Smooth muscle cell (in vitro differentiated cells): ENCODE data around the gene TRAPPC10. TPM values are rescaled to one million over a fixed set of nuclear protein-coding genes. Genes with fewer than 3 reads are reported as not detected.

Experiments used
- DNase-seq: peaks from one replicate; lab custom pipeline; 2025; ENCODE audit not compliant: unreplicated experiment; lab: John Stamatoyannopoulos, UW
- H2AFZ ChIP-seq: fragments of 200-600 bp; sonication (generic); 2 replicates; pipeline ENCODE4 v1.6.0; 2016; ENCODE audit warnings: antibody characterized with exemption, low read depth, mild to moderate bottlenecking
- H3F3A ChIP-seq: fragments of 200-600 bp; sonication (generic); 2 replicates; pipeline ENCODE4 v1.6.0; 2017; ENCODE audit warnings: antibody characterized with exemption, low read depth
- H3K27ac ChIP-seq: fragments of 200-600 bp; sonication (generic); 2 replicates; pipeline ENCODE4 v1.5.1; 2016; ENCODE audit warnings: low read depth, mild to moderate bottlenecking
- H3K27me3 ChIP-seq: fragments of 200-600 bp; sonication (generic); 2 replicates; pipeline ENCODE4 v1.6.1; 2016; ENCODE audit warnings: low read depth, mild to moderate bottlenecking
- H3K36me3 ChIP-seq: fragments of 200-600 bp; sonication (generic); 2 replicates; pipeline ENCODE4 v1.5.1; 2016; ENCODE audit warnings: low read depth
- H3K4me1 ChIP-seq: fragments of 200-600 bp; sonication (generic); 2 replicates; pipeline ENCODE4 v1.5.1; 2016; ENCODE audit warnings: low read depth
- H3K4me2 ChIP-seq: fragments of 200-600 bp; sonication (generic); 2 replicates; pipeline ENCODE4 v1.6.0; 2016; ENCODE audit warnings: mild to moderate bottlenecking
- H3K4me3 ChIP-seq: fragments of 200-600 bp; sonication (generic); 2 replicates; pipeline ENCODE4 v1.5.1; 2016; ENCODE audit warnings: mild to moderate bottlenecking
- H3K79me2 ChIP-seq: fragments of 200-600 bp; sonication (generic); 2 replicates; pipeline ENCODE4 v1.6.0; 2016; ENCODE audit warnings: low read depth, mild to moderate bottlenecking
- H3K9ac ChIP-seq: fragments of 200-600 bp; sonication (generic); 2 replicates; pipeline ENCODE4 v1.6.0; 2016; ENCODE audit warnings: low read depth
- H3K9me3 ChIP-seq: fragments of 200-600 bp; sonication (generic); replicated peaks from 2 replicates; pipeline ENCODE4 v1.5.1; 2016; ENCODE audit warnings: low read depth
- H4K20me1 ChIP-seq: fragments of 200-600 bp; sonication (generic); 2 replicates; pipeline ENCODE4 v1.6.0; 2016; ENCODE audit warnings: low read depth
- WGBS: methylation state at CpG from one replicate; pipeline ENCODE4 v1.1.7; 2016; ENCODE audit warnings: low lambda C conversion rate; 5-methylcytosine and 5-hydroxymethylcytosine counted together
- polyA plus RNA-seq: library from polyadenylated mRNA; unstranded; fragments of >200 nt; fragmentation: Nextera tagmentation; extraction: Ambion mirVana; gene quantifications from 2 replicates; pipeline ENCODE4 v1.2.1, GENCODE V29; 2016
- total RNA-seq: library from RNA; depleted of rRNA; stranded (reverse); fragments of >200 nt; gene quantifications from 2 replicates; pipeline ENCODE4 v1.2.3, GENCODE V29; 2014
- TF ChIP-seq, protein P1 (sequence below): fragments of 200-600 bp; sonication (generic); IDR thresholded peaks from 2 replicates; pipeline ENCODE4 v1.5.1; 2017; ENCODE audit warnings: borderline replicate concordance, mild to moderate bottlenecking, antibody characterized with exemption; ENCODE audit not compliant: insufficient read depth, poor library complexity, severe bottlenecking

The TRAPPC10 gene
- total and polyA plus RNA-seq, 2 experiments from 2014 or later = 7.9 to 16.9 TPM

DNA sequence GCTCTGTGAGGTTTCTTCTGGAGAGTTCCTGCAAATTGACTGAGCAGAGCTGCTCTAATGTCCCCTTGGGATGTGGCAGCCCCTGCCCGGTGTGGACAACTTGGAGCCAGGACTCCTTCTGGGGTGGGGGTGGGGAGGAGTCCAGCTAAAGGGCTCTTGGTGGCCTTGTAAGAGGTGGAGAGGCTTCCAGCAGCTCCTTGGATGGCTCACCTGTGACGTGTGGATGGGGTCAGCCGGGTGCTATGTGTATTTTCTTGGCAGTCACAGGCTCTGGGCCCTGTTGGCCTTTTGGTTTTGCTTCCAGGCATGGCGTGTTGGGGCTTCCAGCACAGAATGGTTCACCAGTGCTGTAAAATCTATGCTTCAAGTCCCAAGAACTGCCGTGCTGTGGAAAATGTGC lies 38.2 kb downstream of the TRAPPC10 start:
- Histone ChIP-seq H3K4me3 (no peak overlapping the region), H3K4me2 (no peak overlapping the region), H3K36me3 (no peaks in the 10 kb centered on the region), H3K9ac (no peak overlapping the region), H3K9me3 (no peaks in the 10 kb centered on the region), H3K4me1 (no peaks in the 10 kb centered on the region), H2AFZ (no peak overlapping the region), H4K20me1 (peaks cover 73% of the 10 kb centered on the region), H3K79me2 (peaks cover 26% of the 10 kb centered on the region), H3F3A (no peaks in the 10 kb centered on the region), H3K27ac (no peak overlapping the region), H3K27me3 (no peaks in the 10 kb centered on the region)
- TF ChIP-seq, protein P1, sequence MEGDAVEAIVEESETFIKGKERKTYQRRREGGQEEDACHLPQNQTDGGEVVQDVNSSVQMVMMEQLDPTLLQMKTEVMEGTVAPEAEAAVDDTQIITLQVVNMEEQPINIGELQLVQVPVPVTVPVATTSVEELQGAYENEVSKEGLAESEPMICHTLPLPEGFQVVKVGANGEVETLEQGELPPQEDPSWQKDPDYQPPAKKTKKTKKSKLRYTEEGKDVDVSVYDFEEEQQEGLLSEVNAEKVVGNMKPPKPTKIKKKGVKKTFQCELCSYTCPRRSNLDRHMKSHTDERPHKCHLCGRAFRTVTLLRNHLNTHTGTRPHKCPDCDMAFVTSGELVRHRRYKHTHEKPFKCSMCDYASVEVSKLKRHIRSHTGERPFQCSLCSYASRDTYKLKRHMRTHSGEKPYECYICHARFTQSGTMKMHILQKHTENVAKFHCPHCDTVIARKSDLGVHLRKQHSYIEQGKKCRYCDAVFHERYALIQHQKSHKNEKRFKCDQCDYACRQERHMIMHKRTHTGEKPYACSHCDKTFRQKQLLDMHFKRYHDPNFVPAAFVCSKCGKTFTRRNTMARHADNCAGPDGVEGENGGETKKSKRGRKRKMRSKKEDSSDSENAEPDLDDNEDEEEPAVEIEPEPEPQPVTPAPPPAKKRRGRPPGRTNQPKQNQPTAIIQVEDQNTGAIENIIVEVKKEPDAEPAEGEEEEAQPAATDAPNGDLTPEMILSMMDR = no peak
- 99% methylated on average over 5 of the region's 5 CpGs for WGBS
- no peak for DNase-seq

DNA sequence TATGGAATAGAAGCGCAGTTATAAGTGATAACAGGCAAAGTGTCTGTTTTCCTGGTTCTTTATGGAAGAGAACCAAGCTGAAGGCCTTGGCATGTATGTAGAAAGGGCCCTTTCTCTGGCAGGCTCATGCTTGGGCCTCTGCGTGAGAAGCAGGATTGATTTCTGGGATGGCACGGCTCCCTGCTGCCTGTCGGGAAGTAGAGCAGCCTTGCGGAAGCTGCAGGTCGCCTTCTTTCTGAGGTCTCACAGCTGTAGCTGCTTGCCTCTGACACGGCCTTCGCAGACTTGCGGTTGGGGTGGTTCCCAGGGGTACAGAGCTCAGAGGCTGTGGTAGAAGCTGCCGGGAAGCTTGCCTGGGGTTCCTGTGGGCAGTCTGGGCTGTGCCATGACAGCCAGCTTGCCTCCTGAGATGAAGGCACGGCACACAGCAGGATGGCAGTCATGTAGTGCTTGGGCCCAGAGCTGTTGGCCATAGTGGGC lies 39.4 kb downstream of the TRAPPC10 start:
- no peaks in the 10 kb centered on the region for H3K27me3 ChIP-seq
- no peak overlapping the region for H3K27ac ChIP-seq
- peaks cover 71% of the 10 kb centered on the region for H4K20me1 ChIP-seq
- TF ChIP-seq, protein P1 = no peak
- no peak overlapping the region for H3K4me2 ChIP-seq
- no peak overlapping the region for H3K9ac ChIP-seq
- no peaks in the 10 kb centered on the region for H3K9me3 ChIP-seq
- 95% methylated on average over 11 of the region's 11 CpGs for WGBS
- H3K4me3 ChIP-seq = no peak overlapping the region
- peaks cover 21% of the 10 kb centered on the region for H3K79me2 ChIP-seq
- no peak for DNase-seq
- no peaks in the 10 kb centered on the region for H3F3A ChIP-seq
- H3K4me1 ChIP-seq = no peaks in the 10 kb centered on the region
- no peak overlapping the region for H2AFZ ChIP-seq
- H3K36me3 ChIP-seq = no peaks in the 10 kb centered on the region

DNA sequence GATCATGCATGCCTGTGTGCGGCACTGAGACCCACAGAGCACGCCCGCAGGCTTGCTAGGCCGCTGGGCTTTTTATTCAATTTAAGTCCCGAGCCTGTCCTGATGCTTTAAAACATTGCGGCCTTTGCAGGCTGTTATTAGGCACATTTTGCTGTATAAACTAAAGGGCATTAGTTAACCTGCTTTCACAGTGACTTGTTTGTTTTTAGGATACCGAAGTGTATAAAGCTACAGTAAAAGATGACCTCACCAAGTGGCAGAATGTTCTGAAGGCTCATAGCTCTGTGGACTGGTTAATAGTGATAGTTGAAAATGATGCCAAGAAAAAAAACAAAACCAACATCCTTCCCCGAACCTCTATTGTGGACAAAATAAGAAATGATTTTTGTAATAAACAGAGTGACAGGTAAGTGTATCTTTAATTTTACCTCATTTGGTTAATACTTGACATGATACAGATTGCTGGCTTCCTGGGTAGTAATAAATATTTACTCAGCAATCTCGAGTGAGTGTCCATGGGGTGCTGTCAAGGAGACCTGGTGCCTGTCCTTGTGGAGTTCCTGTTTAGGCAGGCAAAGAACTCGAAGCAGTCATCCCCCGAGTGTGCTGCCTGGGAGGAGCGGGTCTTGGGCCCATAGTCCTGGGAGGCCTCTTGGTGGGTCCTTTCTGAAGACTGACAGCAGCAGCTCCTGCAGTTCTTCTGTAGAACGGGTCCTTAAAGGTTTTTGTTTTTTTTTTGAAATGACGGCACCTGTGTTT lies 40.1 kb downstream of the TRAPPC10 start:
- peaks cover 18% of the 10 kb centered on the region for H3K79me2 ChIP-seq
- TF ChIP-seq, protein P1 = no peak
- no peaks in the 10 kb centered on the region for H3F3A ChIP-seq
- H2AFZ ChIP-seq = no peak overlapping the region
- H4K20me1 ChIP-seq = peaks cover 68% of the 10 kb centered on the region
- 97% methylated on average over 14 of the region's 14 CpGs for WGBS
- H3K9ac ChIP-seq = no peak overlapping the region
- no peak overlapping the region for H3K4me3 ChIP-seq
- H3K36me3 ChIP-seq = no peaks in the 10 kb centered on the region
- no peak overlapping the region for H3K4me2 ChIP-seq
- no peak overlapping the region for H3K27ac ChIP-seq
- no peaks in the 10 kb centered on the region for H3K4me1 ChIP-seq
- no peaks in the 10 kb centered on the region for H3K27me3 ChIP-seq
- no peaks in the 10 kb centered on the region for H3K9me3 ChIP-seq
- DNase-seq = no peak

DNA sequence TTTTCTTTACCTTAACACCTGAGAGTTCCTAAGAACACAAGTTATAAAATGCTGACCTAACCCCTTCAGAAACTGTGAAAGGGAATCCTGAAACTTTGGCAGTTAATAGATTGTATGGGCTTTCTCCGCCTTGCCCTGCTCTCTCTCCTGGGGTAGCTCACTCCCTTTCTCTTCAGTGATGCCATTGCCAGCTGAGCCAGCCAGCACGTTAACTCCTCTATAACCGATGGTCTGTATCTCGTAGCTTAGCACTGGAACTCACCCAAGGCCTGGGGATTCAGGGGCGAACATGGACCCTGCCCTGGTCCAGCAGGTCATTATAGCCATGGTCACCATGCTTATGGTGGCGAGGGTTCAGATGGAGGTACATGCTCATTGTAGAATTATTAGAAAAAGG lies 40.7 kb downstream of the TRAPPC10 start:
- Histone ChIP-seq H3F3A (no peaks in the 10 kb centered on the region), H3K27me3 (no peaks in the 10 kb centered on the region), H3K4me2 (no peak overlapping the region), H3K36me3 (no peaks in the 10 kb centered on the region), H3K9me3 (no peaks in the 10 kb centered on the region), H3K79me2 (peaks cover 12% of the 10 kb centered on the region), H2AFZ (no peak overlapping the region), H4K20me1 (peaks cover 62% of the 10 kb centered on the region), H3K4me3 (no peak overlapping the region), H3K9ac (no peak overlapping the region), H3K4me1 (no peaks in the 10 kb centered on the region), H3K27ac (no peak overlapping the region)
- TF ChIP-seq, protein P1 = no peak
- no peak for DNase-seq
- WGBS = 94% methylated on average over 6 of the region's 6 CpGs
